Hepatocyte (in vitro differentiated cells): Measurements from ENCODE around the gene TM4SF4.

Experiments used
- CTCF ChIP-seq: fragments of 200-600 bp; sonication (generic); IDR thresholded peaks from 2 replicates; pipeline ENCODE4 v1.5.1; 2016; ENCODE audit warnings: antibody characterized with exemption, mild to moderate bottlenecking; ENCODE audit not compliant: poor library complexity
- EZH2 ChIP-seq: fragments of 200-600 bp; sonication (generic); IDR thresholded peaks from 2 replicates; pipeline ENCODE4 v1.6.1; 2016; ENCODE audit warnings: antibody characterized with exemption, mild to moderate bottlenecking, borderline replicate concordance
- EZH2phosphoT487 ChIP-seq: fragments of 200-600 bp; sonication (generic); IDR thresholded peaks from one replicate; pipeline ENCODE4 v1.6.1; 2018; ENCODE audit warnings: antibody characterized with exemption, mild to moderate bottlenecking, low read depth, moderate library complexity; ENCODE audit not compliant: unreplicated experiment, severe bottlenecking

GRCh38 chr3:149527531-149528339 is 53.2 kb downstream of the TM4SF4 start:
- TF ChIP-seq CTCF (peak; percentile 31), EZH2phosphoT487 (no peak), EZH2 (no peak)
